Measurements from ENCODE around the gene ZNF787. TPM values are rescaled to one million over a fixed set of nuclear protein-coding genes. Genes with fewer than 3 reads are reported as not detected.

The ZNF787 gene
- polyA plus RNA-seq, 1 of the 3 experiments (the other 2 are of a cell fraction) = 16.0 TPM

GRCh38 chr19:56121180-56122167 is at the start of gene ZNF787 (continued):
- no peak for TF ChIP-seq RAD21 (IDR thresholded peaks at IDR 0.05; ENCODE audit: low read length)
- TF ChIP-seq GABPA (IDR thresholded peaks at IDR 0.05; ENCODE audit: low read depth) = peak; percentile 88
- TF ChIP-seq MXI1 (IDR thresholded peaks at IDR 0.05; ENCODE audit: low read depth, low read length) = peak; percentile 62
- no peak for TF ChIP-seq USF1 (IDR thresholded peaks at IDR 0.05; ENCODE audit: borderline replicate concordance, low read depth)
- TF ChIP-seq GATA2 (CRISPR knock-in tag; IDR thresholded peaks at IDR 0.05) = no peak
- peak; percentile 66 for TF ChIP-seq CHD2 (IDR thresholded peaks at IDR 0.05; ENCODE audit: low read length, partially characterized antibody)
- no peak for TF ChIP-seq MEF2A (IDR thresholded peaks at IDR 0.05; ENCODE audit: borderline replicate concordance, low read depth)
- no peak for TF ChIP-seq REST (IDR thresholded peaks at IDR 0.05; ENCODE audit: low read depth, low read length)

GRCh38 chr19:56170261-56170660 is 49.2 kb upstream of the ZNF787 start:
- Histone ChIP-seq H3K4me1 (ENCODE audit: control insufficient read depth in 1 of 2, insufficient read depth in 2 of 2, low read depth in 1 of 2, low read length in 1 of 2) (no peaks in the 10 kb centered on the region), H3F3A (replicated peaks; ENCODE audit: insufficient read depth) (no peaks in the 10 kb centered on the region), H3K9me2 (no peaks in the 10 kb centered on the region), H3K27me3 (ENCODE audit: insufficient read depth) (peaks cover 37% of the 10 kb centered on the region; the same call in 1 of the 2 replicates), H3K79me2 (ENCODE audit: insufficient read depth) (no peaks in the 10 kb centered on the region), H4K20me1 (ENCODE audit: insufficient read depth) (no peaks in the 10 kb centered on the region), H3K9me3 (no peaks in the 10 kb centered on the region), H2AFZ (ENCODE audit: low read depth) (no peak overlapping the region), H3K4me2 (no peak overlapping the region), H3K27ac (ENCODE audit: low read depth in 2 of 2, low read length in 1 of 2) (no peak overlapping the region), H3K36me3 (replicated peaks in 1 of 2; ENCODE audit: control insufficient read depth in 1 of 2, insufficient read depth in 2 of 2, low read length in 1 of 2) (no peaks in the 10 kb centered on the region), H3K4me3 (ENCODE audit: low read depth in 2 of 2, low read length in 1 of 2) (no peak overlapping the region), H3K9ac (no peak overlapping the region)
- no peak for DNase-seq
- 25% methylated on average over 14 of the region's 14 CpGs for WGBS (ENCODE audit: low lambda C conversion rate)
- ChIA-PET POLR2A (no interaction called here), CTCF (interaction anchor here (1.5 to 7.1 kb wide), 5 partner anchors 15 to 175 kb away, joined by 4 to 56 read pairs (median 46); no protein-coding TSS in a partner anchor)
- TF ChIP-seq USF1 (IDR thresholded peaks at IDR 0.05; ENCODE audit: borderline replicate concordance, low read depth) (peak; percentile 80), TCF12 (IDR thresholded peaks at IDR 0.05) (peak; percentile 25; the same call in 1 of the 2 replicates), PBX3 (IDR thresholded peaks at IDR 0.05) (no peak), GABPA (IDR thresholded peaks at IDR 0.05; ENCODE audit: low read depth) (no peak), FOSL2 (IDR thresholded peaks at IDR 0.05; ENCODE audit: borderline replicate concordance, low read depth) (peak; percentile 42; the same call in 1 of the 2 replicates), FOXM1 (IDR thresholded peaks at IDR 0.05; ENCODE audit: low read depth) (no peak), EP300 (IDR thresholded peaks at IDR 0.05; ENCODE audit: borderline replicate concordance in 1 of 2, low read depth in 1 of 2, low read length in 1 of 2) (no peak), EZH2phosphoT487 (IDR thresholded peaks at IDR 0.05; ENCODE audit: borderline replicate concordance, low read depth) (no peak), USF2 (IDR thresholded peaks at IDR 0.05; ENCODE audit: borderline replicate concordance, low read depth, low read length) (no peak), SIN3A (IDR thresholded peaks at IDR 0.05; ENCODE audit: borderline replicate concordance, low read depth, low read length) (no peak), FOXJ3 (CRISPR knock-in tag; IDR thresholded peaks at IDR 0.05) (no peak), SMC3 (IDR thresholded peaks at IDR 0.05; ENCODE audit: low read depth, low read length) (no peak), MXI1 (IDR thresholded peaks at IDR 0.05; ENCODE audit: low read depth, low read length) (no peak), YY1 (IDR thresholded peaks at IDR 0.05; ENCODE audit: low read depth) (no peak), MAX (IDR thresholded peaks at IDR 0.05; ENCODE audit: low read depth) (peak; percentile 87), CHD2 (IDR thresholded peaks at IDR 0.05; ENCODE audit: low read length, partially characterized antibody) (no peak)

Measured in SK-N-SH (cell line).